Measurements from ENCODE around the gene DCAF7.

DNA sequence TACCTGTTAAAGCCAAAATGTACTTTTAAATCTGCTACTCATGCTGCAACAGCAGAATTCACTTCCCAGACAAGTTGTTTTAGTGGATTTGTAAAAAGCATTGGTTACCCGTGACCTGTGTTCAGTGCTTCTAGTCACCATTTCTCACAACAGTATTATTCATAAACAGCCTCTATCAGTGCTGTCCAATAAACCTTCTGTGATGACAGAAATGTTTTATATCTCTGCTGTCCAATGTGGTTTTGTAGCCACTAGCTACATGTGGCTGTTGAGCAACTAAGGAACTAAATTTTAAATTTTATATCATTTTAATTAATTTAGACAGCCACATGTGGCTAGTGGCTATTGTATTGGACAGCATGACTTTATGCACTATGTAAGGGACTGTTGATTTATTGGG is 84.5 kb downstream of the DCAF7 start:
- TF ChIP-seq POLR2AphosphoS5 (IDR thresholded peaks at IDR 0.05; ENCODE audit: low read depth, low read length) (no peak), JUND (IDR thresholded peaks at IDR 0.05) (no peak), FOSL2 (IDR thresholded peaks at IDR 0.05; ENCODE audit: borderline replicate concordance, low read depth) (no peak), RFX5 (IDR thresholded peaks at IDR 0.05; ENCODE audit: low read length) (no peak), YY1 (IDR thresholded peaks at IDR 0.05; ENCODE audit: low read depth) (no peak), FOXM1 (IDR thresholded peaks at IDR 0.05; ENCODE audit: low read depth) (no peak), TEAD4 (IDR thresholded peaks at IDR 0.05; ENCODE audit: borderline replicate concordance, insufficient read depth) (no peak), MXI1 (IDR thresholded peaks at IDR 0.05; ENCODE audit: low read depth, low read length) (no peak), NFIC (IDR thresholded peaks at IDR 0.05; ENCODE audit: borderline replicate concordance) (no peak)
- TF ChIP-seq, protein P1, sequence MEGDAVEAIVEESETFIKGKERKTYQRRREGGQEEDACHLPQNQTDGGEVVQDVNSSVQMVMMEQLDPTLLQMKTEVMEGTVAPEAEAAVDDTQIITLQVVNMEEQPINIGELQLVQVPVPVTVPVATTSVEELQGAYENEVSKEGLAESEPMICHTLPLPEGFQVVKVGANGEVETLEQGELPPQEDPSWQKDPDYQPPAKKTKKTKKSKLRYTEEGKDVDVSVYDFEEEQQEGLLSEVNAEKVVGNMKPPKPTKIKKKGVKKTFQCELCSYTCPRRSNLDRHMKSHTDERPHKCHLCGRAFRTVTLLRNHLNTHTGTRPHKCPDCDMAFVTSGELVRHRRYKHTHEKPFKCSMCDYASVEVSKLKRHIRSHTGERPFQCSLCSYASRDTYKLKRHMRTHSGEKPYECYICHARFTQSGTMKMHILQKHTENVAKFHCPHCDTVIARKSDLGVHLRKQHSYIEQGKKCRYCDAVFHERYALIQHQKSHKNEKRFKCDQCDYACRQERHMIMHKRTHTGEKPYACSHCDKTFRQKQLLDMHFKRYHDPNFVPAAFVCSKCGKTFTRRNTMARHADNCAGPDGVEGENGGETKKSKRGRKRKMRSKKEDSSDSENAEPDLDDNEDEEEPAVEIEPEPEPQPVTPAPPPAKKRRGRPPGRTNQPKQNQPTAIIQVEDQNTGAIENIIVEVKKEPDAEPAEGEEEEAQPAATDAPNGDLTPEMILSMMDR (IDR thresholded peaks at IDR 0.05), result no peak

All from SK-N-SH (cell line).